Stimulated activated effector memory CD8-positive, alpha-beta T cell treated with anti-CD3 and anti-CD28 coated beads, Interleukin-12 subunit alpha, Interleukin-12 subunit beta, amount 100 ng/mL, for 72 hours (primary cell): Measurements from ENCODE around the gene CDC14B.

ENCODE experiments used
- ATAC-seq: fragments of 150-1000 bp; cut with Tn5 transposase; 2 replicates; pipeline ENCODE4 v1.10.0; 2021
- DNase-seq, 2 donors: peaks; one replicate each; pipeline ENCODE4 v3.0.0; 2021 to 2022; ENCODE audit warnings: low spot score in 2 of 2
- H3K27ac Mint-ChIP-seq: one replicate; pipeline ENCODE4 v1.8.0; 2022; ENCODE audit warnings: mild to moderate bottlenecking, mixed read lengths
- H3K36me3 Mint-ChIP-seq: one replicate; pipeline ENCODE4 v1.8.0; 2022; ENCODE audit warnings: mild to moderate bottlenecking, mixed read lengths
- H3K4me1 Mint-ChIP-seq: one replicate; pipeline ENCODE4 v1.8.0; 2022; ENCODE audit warnings: mixed read lengths
- H3K4me3 Mint-ChIP-seq: one replicate; pipeline ENCODE4 v1.8.0; 2022; ENCODE audit warnings: mild to moderate bottlenecking, mixed read lengths
- H3K9me3 Mint-ChIP-seq: one replicate; pipeline ENCODE4 v1.8.0; 2022; ENCODE audit warnings: mixed read lengths

The CDC14B gene

GRCh38 chr9:96483197-96483596 is 136.4 kb downstream of the CDC14B start:
- Mint-ChIP-seq H3K4me3 (no peak overlapping the region), H3K27ac (no peak overlapping the region), H3K36me3 (peaks cover 41% of the 10 kb centered on the region), H3K4me1 (peaks cover 27% of the 10 kb centered on the region), H3K9me3 (no peaks in the 10 kb centered on the region)
- no peak for DNase-seq
- ATAC-seq, result no peak

DNA sequence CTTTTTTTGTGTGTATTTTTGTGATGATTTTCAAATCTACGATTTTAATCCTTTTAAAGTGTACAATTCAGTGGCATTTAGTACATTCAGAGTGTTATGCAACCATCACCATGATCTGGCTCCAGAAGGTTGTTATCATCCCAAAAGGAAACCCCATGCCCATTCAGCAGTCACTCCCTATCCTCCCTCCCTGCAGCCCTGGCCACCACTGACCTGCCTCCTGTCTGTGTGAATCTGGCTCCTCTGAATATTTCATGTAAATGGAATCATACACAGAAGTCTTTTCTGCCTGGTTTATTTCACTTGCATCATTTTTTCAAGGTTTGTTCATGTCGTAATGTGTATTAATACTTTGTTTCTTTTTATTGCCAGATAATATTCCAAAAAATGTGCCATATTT is 137.2 kb downstream of the CDC14B start:
- no peak overlapping the region for H3K4me3 Mint-ChIP-seq
- H3K9me3 Mint-ChIP-seq, result no peaks in the 10 kb centered on the region
- no peak for ATAC-seq
- no peak for DNase-seq
- H3K27ac Mint-ChIP-seq, result no peak overlapping the region
- H3K36me3 Mint-ChIP-seq, result peaks cover 36% of the 10 kb centered on the region
- peaks cover 34% of the 10 kb centered on the region for H3K4me1 Mint-ChIP-seq

DNA sequence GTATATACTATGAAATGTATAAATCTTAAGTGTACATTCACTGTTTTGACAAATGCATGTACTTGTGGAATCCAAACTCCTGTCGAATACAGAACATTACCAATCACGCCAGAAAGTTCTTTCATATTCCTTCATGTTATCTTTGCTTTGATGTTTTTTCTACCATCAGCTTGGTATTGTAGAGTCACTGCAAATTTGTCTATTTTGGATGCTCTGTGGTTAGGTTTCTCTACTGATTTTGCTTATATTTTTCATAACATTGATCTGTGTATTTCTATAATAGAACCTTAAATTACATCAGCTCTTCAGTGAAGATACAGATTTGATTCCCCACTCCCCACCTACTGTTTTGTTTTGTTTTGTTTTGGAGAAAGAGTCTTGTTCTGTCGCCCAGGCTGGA is 138.9 kb downstream of the CDC14B start:
- DNase-seq, result no peak
- ATAC-seq, result no peak
- Mint-ChIP-seq H3K4me1 (peaks cover 34% of the 10 kb centered on the region), H3K27ac (no peak overlapping the region), H3K9me3 (no peaks in the 10 kb centered on the region), H3K4me3 (no peak overlapping the region), H3K36me3 (peaks cover 22% of the 10 kb centered on the region)

DNA sequence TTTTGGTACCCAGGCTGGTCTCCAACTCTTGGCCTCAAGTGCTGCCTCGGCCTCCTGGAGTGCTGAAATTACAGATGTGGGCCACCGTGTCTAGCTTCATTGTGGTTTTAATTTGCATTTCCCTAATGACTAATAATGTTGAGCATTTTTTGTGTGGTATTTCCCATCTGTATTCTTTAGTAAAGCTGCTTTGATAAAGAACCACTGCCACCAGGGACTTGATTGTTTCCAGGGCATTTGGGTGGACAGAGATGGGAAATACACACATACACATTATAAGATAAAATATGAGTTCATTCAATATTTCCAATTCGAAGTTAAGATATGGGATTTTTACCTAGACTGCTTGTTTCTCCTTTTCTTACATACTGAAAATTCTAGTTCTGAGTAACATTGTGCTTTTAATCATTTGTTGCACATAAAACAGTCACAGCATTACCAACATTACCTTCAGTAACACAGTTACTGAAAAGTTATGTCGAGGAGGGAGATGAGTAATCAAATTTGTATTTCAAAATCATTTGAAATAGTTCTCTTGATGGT is 140.7 kb downstream of the CDC14B start:
- H3K9me3 Mint-ChIP-seq, result no peaks in the 10 kb centered on the region
- peak overlapping the region; percentile 62 for H3K4me3 Mint-ChIP-seq
- H3K36me3 Mint-ChIP-seq, result peaks cover 14% of the 10 kb centered on the region
- peak overlapping the region; percentile 92 for H3K27ac Mint-ChIP-seq
- DNase-seq, result peak; percentile 24 to 68
- peak; percentile 87 for ATAC-seq
- H3K4me1 Mint-ChIP-seq, result peaks cover 31% of the 10 kb centered on the region

DNA sequence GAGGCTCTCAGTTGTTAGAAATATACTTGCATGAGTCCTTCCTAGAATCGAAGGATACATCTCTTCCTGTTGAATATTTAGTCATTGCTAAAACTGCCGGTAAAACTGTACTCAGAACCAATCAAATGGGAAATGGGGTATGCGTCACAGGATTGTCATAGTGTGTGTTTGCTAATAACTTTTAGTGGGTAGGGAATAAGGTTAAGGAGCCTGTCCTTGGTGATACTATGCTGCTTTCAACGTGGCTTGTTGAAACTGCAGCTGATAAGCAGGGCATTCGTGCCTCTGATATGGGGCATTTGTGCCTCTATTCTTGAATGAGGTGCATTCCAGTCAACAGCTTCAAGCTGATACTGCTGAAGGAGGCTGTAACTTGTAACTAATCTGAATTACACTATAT is 143.1 kb downstream of the CDC14B start:
- Mint-ChIP-seq H3K4me3 (peak overlapping the region; percentile 3), H3K4me1 (peaks cover 14% of the 10 kb centered on the region), H3K9me3 (no peaks in the 10 kb centered on the region), H3K36me3 (peaks cover 16% of the 10 kb centered on the region), H3K27ac (no peak overlapping the region)
- DNase-seq (peak in 1 of 2 donors; percentile 71), ATAC-seq (peak; percentile 87)

GRCh38 chr9:96476013-96476412 is 143.6 kb downstream of the CDC14B start:
- Mint-ChIP-seq H3K4me3 (no peak overlapping the region), H3K9me3 (no peaks in the 10 kb centered on the region), H3K4me1 (peaks cover 14% of the 10 kb centered on the region), H3K27ac (no peak overlapping the region), H3K36me3 (peaks cover 16% of the 10 kb centered on the region)
- ATAC-seq, result no peak
- DNase-seq, result no peak

GRCh38 chr9:96467784-96468183 is 151.9 kb downstream of the CDC14B start:
- Mint-ChIP-seq H3K4me3 (no peak overlapping the region), H3K36me3 (peaks cover 21% of the 10 kb centered on the region), H3K9me3 (no peaks in the 10 kb centered on the region), H3K4me1 (no peaks in the 10 kb centered on the region), H3K27ac (peak overlapping the region; percentile 45)
- no peak for DNase-seq
- ATAC-seq, result no peak

GRCh38 chr9:96464426-96464825 is 155.2 kb downstream of the CDC14B start:
- peaks cover 40% of the 10 kb centered on the region for H3K36me3 Mint-ChIP-seq
- H3K9me3 Mint-ChIP-seq, result no peaks in the 10 kb centered on the region
- H3K27ac Mint-ChIP-seq, result no peak overlapping the region

DNA sequence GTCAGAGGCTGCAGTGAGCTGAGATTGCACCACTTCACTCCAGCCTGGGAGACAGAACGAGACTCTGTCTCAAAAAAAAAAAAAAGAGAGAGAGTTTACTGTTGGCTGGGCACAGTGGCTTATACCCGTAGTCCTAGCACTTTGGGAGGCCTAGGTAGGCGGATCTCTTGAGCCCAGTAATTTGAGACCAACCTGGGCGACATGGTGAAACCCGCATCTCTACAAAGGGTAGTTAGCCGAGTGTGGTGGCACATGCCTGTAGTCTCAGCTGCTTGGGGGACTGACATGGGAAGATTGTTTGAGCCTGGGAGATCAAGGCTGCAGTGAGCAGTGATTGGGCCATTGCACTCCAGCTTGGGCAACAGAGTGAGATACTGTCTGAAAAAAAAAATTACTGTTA is 157.1 kb downstream of the CDC14B start:
- ATAC-seq (no peak), DNase-seq (no peak)
- H3K9me3 Mint-ChIP-seq, result no peaks in the 10 kb centered on the region
- no peak overlapping the region for H3K4me3 Mint-ChIP-seq
- peaks cover 9% of the 10 kb centered on the region for H3K4me1 Mint-ChIP-seq
- peaks cover 55% of the 10 kb centered on the region for H3K36me3 Mint-ChIP-seq
- H3K27ac Mint-ChIP-seq, result no peak overlapping the region

More at GRCh38 chr9:96464426-96464825, 155.2 kb downstream of the CDC14B start:
- DNase-seq (no peak), ATAC-seq (no peak)
- peaks cover 3% of the 10 kb centered on the region for H3K4me1 Mint-ChIP-seq
- H3K4me3 Mint-ChIP-seq, result no peak overlapping the region

GRCh38 chr9:96461336-96461735 is 158.3 kb downstream of the CDC14B start:
- no peak overlapping the region for H3K27ac Mint-ChIP-seq
- H3K36me3 Mint-ChIP-seq, result peaks cover 55% of the 10 kb centered on the region
- DNase-seq (no peak), ATAC-seq (no peak)
- no peaks in the 10 kb centered on the region for H3K9me3 Mint-ChIP-seq
- H3K4me3 Mint-ChIP-seq, result no peak overlapping the region
- peaks cover 9% of the 10 kb centered on the region for H3K4me1 Mint-ChIP-seq

- Mint-ChIP-seq H3K36me3 (peaks cover 53% of the 10 kb centered on the region), H3K27ac (no peak overlapping the region), H3K4me3 (no peak overlapping the region), H3K9me3 (no peaks in the 10 kb centered on the region), H3K4me1 (peaks cover 9% of the 10 kb centered on the region)
- no peak for ATAC-seq
- no peak for DNase-seq
Observed at GRCh38 chr9:96460882-96461281, 158.8 kb downstream of the CDC14B start.

DNA sequence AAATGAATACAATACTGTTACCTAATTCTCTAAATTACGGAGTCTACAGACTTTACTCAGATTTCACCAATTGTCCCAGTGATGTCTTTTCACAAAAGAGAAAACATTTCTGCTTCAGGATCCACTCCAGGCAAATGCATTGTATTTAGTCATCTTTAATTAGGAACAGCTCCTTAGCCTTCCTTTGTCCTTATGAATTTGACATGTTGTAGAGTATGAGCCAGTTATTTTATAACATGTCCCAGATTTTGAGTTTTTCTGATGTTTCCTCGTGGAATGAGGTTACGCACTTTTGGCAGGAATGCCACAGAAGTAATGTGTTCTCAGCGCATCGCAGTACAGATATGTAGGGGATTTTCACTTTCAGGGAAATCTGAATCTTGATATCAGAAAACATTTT is 159.2 kb downstream of the CDC14B start:
- no peak for ATAC-seq
- Mint-ChIP-seq H3K36me3 (peaks cover 49% of the 10 kb centered on the region), H3K9me3 (no peaks in the 10 kb centered on the region), H3K4me3 (no peak overlapping the region), H3K4me1 (peaks cover 9% of the 10 kb centered on the region), H3K27ac (no peak overlapping the region)
- no peak for DNase-seq

GRCh38 chr9:96459268-96460007 is 160.2 kb downstream of the CDC14B start:
- no peak for ATAC-seq
- H3K4me1 Mint-ChIP-seq, result peaks cover 9% of the 10 kb centered on the region
- H3K9me3 Mint-ChIP-seq, result no peaks in the 10 kb centered on the region
- DNase-seq, result no peak
- H3K27ac Mint-ChIP-seq, result peak overlapping the region; percentile 52
- H3K4me3 Mint-ChIP-seq, result no peak overlapping the region
- peaks cover 40% of the 10 kb centered on the region for H3K36me3 Mint-ChIP-seq

- Mint-ChIP-seq H3K4me1 (peaks cover 16% of the 10 kb centered on the region), H3K9me3 (no peaks in the 10 kb centered on the region), H3K27ac (no peak overlapping the region), H3K36me3 (peaks cover 35% of the 10 kb centered on the region), H3K4me3 (no peak overlapping the region)
- no peak for ATAC-seq
- no peak for DNase-seq
Observed at GRCh38 chr9:96458226-96458625, 161.4 kb downstream of the CDC14B start.

GRCh38 chr9:96457266-96457665 is 162.4 kb downstream of the CDC14B start:
- Mint-ChIP-seq H3K9me3 (no peaks in the 10 kb centered on the region), H3K4me1 (peaks cover 16% of the 10 kb centered on the region), H3K36me3 (peaks cover 35% of the 10 kb centered on the region), H3K27ac (no peak overlapping the region), H3K4me3 (no peak overlapping the region)
- DNase-seq (no peak), ATAC-seq (no peak)

DNA sequence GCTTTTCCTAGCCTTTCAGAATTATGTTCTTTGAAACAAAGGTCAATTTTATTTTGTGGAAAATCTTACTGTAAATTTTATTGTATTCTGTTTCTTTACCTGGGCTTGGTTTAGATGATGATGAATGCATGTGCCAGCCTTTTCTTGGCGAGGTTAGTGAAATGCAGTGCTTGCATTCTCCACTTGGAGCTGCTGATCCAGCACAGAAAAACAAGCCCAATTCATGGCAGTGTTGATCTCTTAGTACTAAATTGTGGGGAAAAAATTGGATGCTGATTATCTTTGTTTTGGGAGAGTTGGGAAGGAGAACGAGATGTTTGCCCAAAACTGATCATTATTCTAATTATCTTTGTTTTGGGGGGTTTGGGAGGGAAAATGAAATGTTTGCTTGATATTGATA is 166.0 kb downstream of the CDC14B start:
- Mint-ChIP-seq H3K4me3 (no peak overlapping the region), H3K36me3 (peaks cover 7% of the 10 kb centered on the region), H3K27ac (no peak overlapping the region), H3K9me3 (no peaks in the 10 kb centered on the region), H3K4me1 (peaks cover 15% of the 10 kb centered on the region)
- DNase-seq, result no peak
- ATAC-seq, result no peak
